Fibroblast of peridontal ligament (primary cell): ENCODE results near the gene ACVR2A.
A peak's percentile ranks its signal among the peaks of the same experiment; 100 is the strongest.

ENCODE experiments used
- DNase-seq: peaks from one replicate; pipeline ENCODE4 v3.0.0-alpha.2; 2010; ENCODE audit errors: extremely low read depth

Gene ACVR2A

GRCh38 chr2:147855316-147855715 lies 10.5 kb downstream of the ACVR2A start:
- DNase-seq = no peak

GRCh38 chr2:147855977-147856376 lies 11.1 kb downstream of the ACVR2A start:
- no peak for DNase-seq

- no peak for DNase-seq
Measured at GRCh38 chr2:147860009-147860408, 15.2 kb downstream of the ACVR2A start.

- no peak for DNase-seq
Measured at GRCh38 chr2:147862859-147863516, 18.2 kb downstream of the ACVR2A start.

- no peak for DNase-seq
Measured at GRCh38 chr2:147863835-147864234, 19.0 kb downstream of the ACVR2A start.

GRCh38 chr2:147865560-147865959 lies 20.7 kb downstream of the ACVR2A start:
- no peak for DNase-seq

- no peak for DNase-seq
Measured at GRCh38 chr2:147867050-147867449, 22.2 kb downstream of the ACVR2A start.

GRCh38 chr2:147869934-147870333 lies 25.1 kb downstream of the ACVR2A start:
- DNase-seq = no peak

- no peak for DNase-seq
Measured at GRCh38 chr2:147872967-147873366, 28.1 kb downstream of the ACVR2A start.

- DNase-seq = no peak
Measured at GRCh38 chr2:147873859-147874483, 29.1 kb downstream of the ACVR2A start.

- DNase-seq = no peak
Measured at GRCh38 chr2:147879846-147880245, 35.0 kb downstream of the ACVR2A start.

- DNase-seq = no peak
Measured at GRCh38 chr2:147882631-147883030, 37.8 kb downstream of the ACVR2A start.

- DNase-seq = peak; percentile 33
Measured at GRCh38 chr2:147884830-147885229, 40.0 kb downstream of the ACVR2A start.

- no peak for DNase-seq
Measured at GRCh38 chr2:147886136-147886535, 41.3 kb downstream of the ACVR2A start.

- no peak for DNase-seq
Measured at GRCh38 chr2:147888680-147889079, 43.9 kb downstream of the ACVR2A start.

GRCh38 chr2:147904051-147904450 lies 59.2 kb downstream of the ACVR2A start:
- no peak for DNase-seq

GRCh38 chr2:147909178-147909577 lies 64.3 kb downstream of the ACVR2A start:
- no peak for DNase-seq

- DNase-seq = peak; percentile 91
Measured at GRCh38 chr2:147910990-147911473, 66.2 kb downstream of the ACVR2A start.

- peak; percentile 25 for DNase-seq
Measured at GRCh38 chr2:147913701-147914480, 69.1 kb downstream of the ACVR2A start.

- peak; percentile 19 for DNase-seq
Measured at GRCh38 chr2:147916067-147916466, 71.2 kb downstream of the ACVR2A start.

GRCh38 chr2:147916723-147917122 lies 71.9 kb downstream of the ACVR2A start:
- no peak for DNase-seq

GRCh38 chr2:147917161-147917560 lies 72.3 kb downstream of the ACVR2A start:
- no peak for DNase-seq

GRCh38 chr2:147923846-147924245 lies 79.0 kb downstream of the ACVR2A start:
- no peak for DNase-seq
